HG02623 (cell line): Measurements from ENCODE around the gene GRM1.
"Not testable (repeated sequence)": the region's sequence is repeated elsewhere in the genome, so short reads cannot be mapped to it uniquely, and the experiment has no call there.

ENCODE experiments used
- ATAC-seq: cut with Tn5 transposase; IDR thresholded peaks from one replicate; pipeline ENCODE4 v1.9.1; 2021; ENCODE audit warnings: moderate library complexity; ENCODE audit not compliant: unreplicated experiment

The GRM1 gene

GRCh38 chr6:146190581-146190980 is 161.7 kb downstream of the GRM1 start:
- no peak for ATAC-seq

- no peak for ATAC-seq
Observed at GRCh38 chr6:146191166-146191565, 162.3 kb downstream of the GRM1 start.

GRCh38 chr6:146191612-146192011 is 162.8 kb downstream of the GRM1 start:
- no peak for ATAC-seq

- ATAC-seq = no peak
Observed at GRCh38 chr6:146194434-146194833, 165.6 kb downstream of the GRM1 start.

GRCh38 chr6:146200176-146200575 is 171.3 kb downstream of the GRM1 start:
- ATAC-seq = no peak

- no peak for ATAC-seq
Observed at GRCh38 chr6:146202570-146202969, 173.7 kb downstream of the GRM1 start.

GRCh38 chr6:146209942-146210341 is 181.1 kb downstream of the GRM1 start:
- no peak for ATAC-seq

GRCh38 chr6:146210406-146211083 is 181.7 kb downstream of the GRM1 start:
- ATAC-seq = no peak

- ATAC-seq = no peak
Observed at GRCh38 chr6:146211646-146212045, 182.8 kb downstream of the GRM1 start.

GRCh38 chr6:146212781-146213180 is 183.9 kb downstream of the GRM1 start:
- ATAC-seq = no peak

GRCh38 chr6:146219101-146219500 is 190.2 kb downstream of the GRM1 start:
- ATAC-seq = no peak

- no peak for ATAC-seq
Observed at GRCh38 chr6:146224449-146224848, 195.6 kb downstream of the GRM1 start.

- ATAC-seq = no peak
Observed at GRCh38 chr6:146224988-146225387, 196.1 kb downstream of the GRM1 start.

GRCh38 chr6:146240322-146240721 is 211.5 kb downstream of the GRM1 start:
- ATAC-seq = no peak

GRCh38 chr6:146240807-146241206 is 211.9 kb downstream of the GRM1 start:
- ATAC-seq = no peak

- not testable (repeated sequence) for ATAC-seq
Observed at GRCh38 chr6:146243646-146244045, 214.8 kb downstream of the GRM1 start.

GRCh38 chr6:146244630-146245143 is 215.8 kb downstream of the GRM1 start:
- no peak for ATAC-seq

- ATAC-seq = no peak
Observed at GRCh38 chr6:146246028-146246427, 217.2 kb downstream of the GRM1 start.

GRCh38 chr6:146253691-146254090 is 224.8 kb downstream of the GRM1 start:
- no peak for ATAC-seq

- no peak for ATAC-seq
Observed at GRCh38 chr6:146258206-146258605, 229.3 kb downstream of the GRM1 start.

- ATAC-seq = no peak
Observed at GRCh38 chr6:146260886-146261285, 232.0 kb downstream of the GRM1 start.

GRCh38 chr6:146265056-146265455 is 236.2 kb downstream of the GRM1 start:
- no peak for ATAC-seq

- ATAC-seq = no peak
Observed at GRCh38 chr6:146267447-146267846, 238.6 kb downstream of the GRM1 start.
